ENCODE results near the gene ZBTB11.

The ZBTB11 gene

GRCh38 chr3:101603184-101603583, 73.7 kb downstream of the ZBTB11 start:
- DNase-seq: no peak

GRCh38 chr3:101602731-101603130, 74.2 kb downstream of the ZBTB11 start:
- DNase-seq: no peak

All from activated CD4-positive, alpha-beta T cell treated with anti-CD3 and anti-CD28 coated beads for 48 hours (primary cell).